ENCODE data around the gene KCNN3.

GRCh38 chr1:154849645-154850131 lies 20.4 kb downstream of the KCNN3 start:
- TF ChIP-seq CTCF (IDR thresholded peaks at IDR 0.05 in 4 of 5, conservative IDR thresholded peaks at IDR 0.05 in 1 of 5): no peak
- TF ChIP-seq POLR2A (IDR thresholded peaks at IDR 0.05): no peak
